ENCODE data around the gene ZNF764. TPM values are rescaled to one million over a fixed set of nuclear protein-coding genes. Genes with fewer than 3 reads are reported as not detected.
A peak's percentile ranks its signal among the peaks of the same experiment; 100 is the strongest.

Gene ZNF764
- total and polyA plus RNA-seq, 9 of the 15 experiments (the other 6 are each of a cell fraction or from before 2014, with no cell fraction given) = 0.69 to 10.1 (median 4.1) TPM

DNA sequence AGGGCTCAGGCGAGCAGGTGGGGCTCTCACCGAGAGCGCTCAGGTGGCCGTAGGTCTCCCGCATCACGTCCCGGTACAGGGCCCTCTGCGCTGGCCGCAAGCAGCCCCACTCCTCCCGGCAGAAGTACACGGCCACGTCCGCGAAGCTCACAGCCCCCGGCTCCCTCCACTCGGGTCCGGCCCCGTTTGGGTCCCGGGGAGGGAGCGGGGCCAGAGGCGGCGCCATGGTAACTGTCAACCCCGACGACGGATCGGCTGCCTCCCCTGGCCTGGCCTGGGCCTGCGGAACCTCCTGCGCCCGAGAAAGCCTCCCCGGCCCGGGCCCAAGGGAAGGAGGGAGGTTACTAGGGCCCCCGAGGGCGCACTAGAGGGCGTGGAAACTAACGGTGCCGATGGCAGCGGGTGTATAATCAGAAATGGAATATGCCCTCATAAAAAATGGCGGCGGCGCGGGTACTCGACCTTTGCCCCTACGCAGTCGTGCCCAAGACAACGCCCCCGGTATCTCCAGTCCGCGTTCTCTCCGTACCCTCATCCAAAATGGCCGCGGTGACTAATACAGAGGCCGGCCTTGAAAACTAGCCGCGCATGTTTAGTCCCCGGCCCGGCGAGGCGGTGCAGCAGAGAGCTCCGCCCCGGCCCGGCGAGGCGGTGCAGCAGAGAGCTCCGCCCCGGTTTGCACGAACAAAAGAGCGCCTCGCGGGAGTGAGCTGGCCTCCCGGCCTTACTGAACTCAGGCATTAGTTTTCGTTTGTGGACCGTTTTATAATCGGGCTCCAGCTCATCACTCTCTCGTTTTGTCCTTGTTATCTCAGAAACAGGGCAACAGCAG, at the start of gene ZNF764 (continued):
- TF ChIP-seq GTF2B (IDR thresholded peaks at IDR 0.05; ENCODE audit: extremely low read depth, insufficient read length) (peak; percentile 25), ZNF41 (CRISPR knock-in tag; conservative IDR thresholded peaks at IDR 0.05) (no peak)

DNA sequence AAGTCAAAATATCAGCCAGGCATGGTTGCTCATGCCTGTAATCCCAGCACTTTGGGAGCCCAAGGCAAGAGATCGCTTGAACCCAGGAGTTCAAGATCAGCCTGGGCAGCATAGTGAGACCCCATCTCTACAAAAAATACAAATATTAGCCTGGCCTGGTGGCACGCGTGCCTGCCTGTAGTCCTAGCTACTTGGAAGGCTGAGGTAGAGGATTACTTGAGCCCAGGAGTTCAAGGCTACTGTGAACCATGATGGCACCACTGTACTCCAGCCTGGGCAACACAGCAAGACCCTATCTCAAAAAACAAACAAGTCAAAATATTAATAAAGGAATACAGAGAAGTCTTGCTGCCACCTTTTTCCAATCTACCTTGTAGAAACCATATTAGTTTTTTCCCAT, 47.8 kb upstream of the ZNF764 start:
- no peak overlapping the region for H3K4me2 ChIP-seq (ENCODE audit: insufficient read depth, low read length)
- peaks cover 17% of the 10 kb centered on the region for H3K79me2 ChIP-seq (ENCODE audit: control insufficient read depth, insufficient read depth, low read length)
- ATAC-seq (no peak), FAIRE-seq (no peak), DNase-seq (ENCODE audit: extremely low read depth in 1 of 4, low spot score in 3 of 4) (no peak)
- H3K27me3 ChIP-seq (ENCODE audit: control insufficient read depth in 2 of 2, insufficient read depth in 2 of 2, low read length in 2 of 2) = no peaks in the 10 kb centered on the region
- ChIA-PET POLR2A (interaction anchor here (0.8 kb wide), 1 partner anchor 116 kb away, joined by 3 read pairs; no protein-coding TSS in a partner anchor), CTCF (ENCODE audit: low intra/inter-chr PET ratio) (no interaction called here)
- H3K9me1 ChIP-seq (ENCODE audit: control insufficient read depth, insufficient read depth, low read length) = no peaks in the 10 kb centered on the region
- H3K9me3 ChIP-seq (replicated peaks; ENCODE audit: control insufficient read depth, insufficient read depth, low read depth, low read length) = no peaks in the 10 kb centered on the region
- H3K9ac ChIP-seq (ENCODE audit: insufficient read depth in 1 of 2, low read depth in 2 of 2, low read length in 2 of 2) = no peak overlapping the region
- in situ Hi-C loops (cut with MboI) (no loop called here), intact Hi-C loops (cut with micrococcal nuclease) (no loop called here)
- H3K36me3 ChIP-seq (ENCODE audit: control insufficient read depth, insufficient read depth, low read length) = peaks cover 60% of the 10 kb centered on the region
- WGBS (ENCODE audit: insufficient coverage, low coverage, missing lambda C conversion rate) = 89% methylated on average over 3 of the region's 3 CpGs
- H3K4me1 ChIP-seq (replicated peaks in 1 of 2; ENCODE audit: control insufficient read depth in 2 of 2, insufficient read depth in 2 of 2, low read length in 2 of 2) = peaks cover 7 to 24% of the 10 kb centered on the region in 2 experiments; a peak in 4 of 5 replicates
- H4K20me1 ChIP-seq (replicated peaks; ENCODE audit: control insufficient read depth, insufficient read depth, low read length) = no peaks in the 10 kb centered on the region
- no TSS peak for BruUV-seq (replicated peaks)
- no peak overlapping the region for H2AFZ ChIP-seq (ENCODE audit: low read depth, low read length)
- H3K27ac ChIP-seq (ENCODE audit: extremely low read depth, low read depth, low read length) = no peak overlapping the region
- H3K4me3 ChIP-seq = no peak overlapping the region
- TF ChIP-seq TAF7 (tag; IDR thresholded peaks at IDR 0.05) (no peak), BCOR (IDR thresholded peaks at IDR 0.05) (peak; percentile 79; the same call in 1 of the 2 replicates), ZNF398 (CRISPR knock-in tag; IDR thresholded peaks at IDR 0.05) (no peak), CBFA2T2 (conservative IDR thresholded peaks at IDR 0.05) (no peak), POLR2H (tag; IDR thresholded peaks at IDR 0.05; ENCODE audit: low read depth) (no peak), MYC (IDR thresholded peaks at IDR 0.05; ENCODE audit: low read depth, low read length) (no peak), MYC (CRISPR knock-in tag; IDR thresholded peaks at IDR 0.05; ENCODE audit: borderline replicate concordance, low read depth) (no peak), MIER1 (IDR thresholded peaks at IDR 0.05; ENCODE audit: low read depth) (no peak), TFAM (CRISPR knock-in tag; conservative IDR thresholded peaks at IDR 0.05) (no peak), ZNF121 (CRISPR knock-in tag; conservative IDR thresholded peaks at IDR 0.05) (peak; percentile 99), HNRNPL (IDR thresholded peaks at IDR 0.05; ENCODE audit: low read depth, low read length) (no peak), CAMTA2 (CRISPR knock-in tag; conservative IDR thresholded peaks at IDR 0.05) (no peak)
- TF ChIP-seq, protein P1, sequence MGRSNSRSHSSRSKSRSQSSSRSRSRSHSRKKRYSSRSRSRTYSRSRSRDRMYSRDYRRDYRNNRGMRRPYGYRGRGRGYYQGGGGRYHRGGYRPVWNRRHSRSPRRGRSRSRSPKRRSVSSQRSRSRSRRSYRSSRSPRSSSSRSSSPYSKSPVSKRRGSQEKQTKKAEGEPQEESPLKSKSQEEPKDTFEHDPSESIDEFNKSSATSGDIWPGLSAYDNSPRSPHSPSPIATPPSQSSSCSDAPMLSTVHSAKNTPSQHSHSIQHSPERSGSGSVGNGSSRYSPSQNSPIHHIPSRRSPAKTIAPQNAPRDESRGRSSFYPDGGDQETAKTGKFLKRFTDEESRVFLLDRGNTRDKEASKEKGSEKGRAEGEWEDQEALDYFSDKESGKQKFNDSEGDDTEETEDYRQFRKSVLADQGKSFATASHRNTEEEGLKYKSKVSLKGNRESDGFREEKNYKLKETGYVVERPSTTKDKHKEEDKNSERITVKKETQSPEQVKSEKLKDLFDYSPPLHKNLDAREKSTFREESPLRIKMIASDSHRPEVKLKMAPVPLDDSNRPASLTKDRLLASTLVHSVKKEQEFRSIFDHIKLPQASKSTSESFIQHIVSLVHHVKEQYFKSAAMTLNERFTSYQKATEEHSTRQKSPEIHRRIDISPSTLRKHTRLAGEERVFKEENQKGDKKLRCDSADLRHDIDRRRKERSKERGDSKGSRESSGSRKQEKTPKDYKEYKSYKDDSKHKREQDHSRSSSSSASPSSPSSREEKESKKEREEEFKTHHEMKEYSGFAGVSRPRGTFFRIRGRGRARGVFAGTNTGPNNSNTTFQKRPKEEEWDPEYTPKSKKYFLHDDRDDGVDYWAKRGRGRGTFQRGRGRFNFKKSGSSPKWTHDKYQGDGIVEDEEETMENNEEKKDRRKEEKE (IDR thresholded peaks at IDR 0.05; ENCODE audit: borderline replicate concordance in 1 of 2, control insufficient read depth in 1 of 2, low read depth in 2 of 2, low read length in 1 of 2) = no peak

Measured in K562 (cell line).